Measurements from ENCODE around the gene ADARB2. TPM values are rescaled to one million over a fixed set of nuclear protein-coding genes. Genes with fewer than 3 reads are reported as not detected.

ADARB2 gene
- total and polyA plus RNA-seq, 2 donors (not counting 1 experiment from before 2014, with no cell fraction given), result not detected

DNA sequence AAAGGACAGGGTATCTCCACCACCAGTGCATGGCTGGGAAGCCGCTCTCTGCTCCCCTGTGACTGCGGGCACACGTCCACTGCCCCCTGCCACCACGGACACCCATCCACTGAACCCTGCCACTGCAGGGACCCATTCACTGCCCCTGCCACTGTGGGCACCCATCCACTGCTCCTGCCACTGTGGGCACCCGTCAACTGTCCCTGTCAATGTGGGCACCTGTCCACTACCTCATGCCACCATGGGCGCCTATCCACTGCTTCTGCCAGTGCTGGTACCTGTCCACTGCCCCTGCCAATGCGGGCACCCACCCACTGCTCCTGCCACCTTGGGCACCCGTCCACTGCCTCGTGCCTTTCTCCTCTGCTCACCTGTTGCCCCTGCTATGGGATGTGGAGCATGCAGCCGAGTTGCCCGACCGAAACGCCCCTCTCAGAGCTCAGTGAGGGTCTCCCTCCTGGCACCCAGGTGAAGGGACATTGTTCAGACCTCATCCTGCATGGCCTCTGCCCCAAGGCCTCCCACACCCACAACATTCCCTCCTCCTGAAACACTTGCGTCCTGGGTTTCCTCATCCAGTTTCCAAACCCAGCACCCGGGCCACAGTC lies 207.4 kb downstream of the ADARB2 start:
- H3K9me3 ChIP-seq (ENCODE audit: control insufficient read depth, insufficient read depth, low read depth, low read length), result peaks cover 2% of the 10 kb centered on the region
- TF ChIP-seq EZH2 (IDR thresholded peaks at IDR 0.05; ENCODE audit: low read length, missing control alignments), result no peak
- TF ChIP-seq, protein P1, sequence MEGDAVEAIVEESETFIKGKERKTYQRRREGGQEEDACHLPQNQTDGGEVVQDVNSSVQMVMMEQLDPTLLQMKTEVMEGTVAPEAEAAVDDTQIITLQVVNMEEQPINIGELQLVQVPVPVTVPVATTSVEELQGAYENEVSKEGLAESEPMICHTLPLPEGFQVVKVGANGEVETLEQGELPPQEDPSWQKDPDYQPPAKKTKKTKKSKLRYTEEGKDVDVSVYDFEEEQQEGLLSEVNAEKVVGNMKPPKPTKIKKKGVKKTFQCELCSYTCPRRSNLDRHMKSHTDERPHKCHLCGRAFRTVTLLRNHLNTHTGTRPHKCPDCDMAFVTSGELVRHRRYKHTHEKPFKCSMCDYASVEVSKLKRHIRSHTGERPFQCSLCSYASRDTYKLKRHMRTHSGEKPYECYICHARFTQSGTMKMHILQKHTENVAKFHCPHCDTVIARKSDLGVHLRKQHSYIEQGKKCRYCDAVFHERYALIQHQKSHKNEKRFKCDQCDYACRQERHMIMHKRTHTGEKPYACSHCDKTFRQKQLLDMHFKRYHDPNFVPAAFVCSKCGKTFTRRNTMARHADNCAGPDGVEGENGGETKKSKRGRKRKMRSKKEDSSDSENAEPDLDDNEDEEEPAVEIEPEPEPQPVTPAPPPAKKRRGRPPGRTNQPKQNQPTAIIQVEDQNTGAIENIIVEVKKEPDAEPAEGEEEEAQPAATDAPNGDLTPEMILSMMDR (conservative IDR thresholded peaks at IDR 0.05 in 1 of 2, IDR thresholded peaks at IDR 0.05 in 1 of 2; ENCODE audit: low read depth in 1 of 2, low read length in 2 of 2), result no peak

DNA sequence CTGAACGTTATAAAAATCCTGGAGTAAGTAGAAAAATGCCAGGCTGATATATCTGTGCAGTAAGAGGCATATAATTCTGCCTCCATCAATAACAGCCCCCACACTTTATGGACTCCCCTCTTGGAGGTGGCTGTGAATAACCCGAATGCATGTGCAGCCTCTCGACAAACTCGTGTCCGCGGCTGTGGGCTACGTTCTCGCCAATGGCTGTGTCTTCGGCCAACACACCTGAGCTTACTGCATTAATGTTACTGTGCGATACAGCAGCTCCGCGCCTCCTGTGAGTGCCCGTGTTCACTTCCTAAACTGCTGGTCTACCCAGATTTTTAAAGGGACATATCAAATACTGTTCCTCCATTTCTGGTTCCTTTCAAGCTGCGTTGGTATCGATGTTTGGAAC lies 209.4 kb downstream of the ADARB2 start:
- no peaks in the 10 kb centered on the region for H3K79me2 ChIP-seq (ENCODE audit: control insufficient read depth, insufficient read depth, low read length)
- no peaks in the 10 kb centered on the region for H4K20me1 ChIP-seq (ENCODE audit: control insufficient read depth, extremely low read depth, insufficient read depth, low read length)
- no peaks in the 10 kb centered on the region for H3K27me3 ChIP-seq (ENCODE audit: control insufficient read depth, insufficient read depth, low read length)
- peaks cover 2% of the 10 kb centered on the region for H3K9me3 ChIP-seq (ENCODE audit: control insufficient read depth, insufficient read depth, low read depth, low read length)
- no peak overlapping the region for H3K27ac ChIP-seq (ENCODE audit: insufficient read depth, low read length)
- no peak for TF ChIP-seq EZH2 (IDR thresholded peaks at IDR 0.05; ENCODE audit: low read length, missing control alignments)
- TF ChIP-seq, protein P1 (conservative IDR thresholded peaks at IDR 0.05 in 1 of 2, IDR thresholded peaks at IDR 0.05 in 1 of 2; ENCODE audit: low read depth in 1 of 2, low read length in 2 of 2), result no peak
- no peaks in the 10 kb centered on the region for H3K36me3 ChIP-seq (ENCODE audit: control insufficient read depth, insufficient read depth, low read length)
- H3K4me3 ChIP-seq (replicated peaks in 1 of 4; ENCODE audit: control extremely low read depth in 1 of 4, insufficient read depth in 1 of 4, low read depth in 3 of 4, low read length in 4 of 4), result no peak overlapping the region
- no peak overlapping the region for H3K9ac ChIP-seq (ENCODE audit: insufficient read depth, low read length)
- no peaks in the 10 kb centered on the region for H3K4me1 ChIP-seq (ENCODE audit: control insufficient read depth, extremely low read depth, insufficient read depth, low read length)
- no peak overlapping the region for H3K4me2 ChIP-seq (ENCODE audit: extremely low read depth, insufficient read depth, low read length)
- no peak overlapping the region for H2AFZ ChIP-seq (ENCODE audit: low read length)
- DNase-seq (ENCODE audit: low read depth in 2 of 2), result no peak

More for the DNA sequence above, 207.4 kb downstream of the ADARB2 start:
- Histone ChIP-seq H4K20me1 (ENCODE audit: control insufficient read depth, extremely low read depth, insufficient read depth, low read length) (no peaks in the 10 kb centered on the region), H3K27me3 (ENCODE audit: control insufficient read depth, insufficient read depth, low read length) (no peaks in the 10 kb centered on the region), H3K79me2 (ENCODE audit: control insufficient read depth, insufficient read depth, low read length) (no peaks in the 10 kb centered on the region), H3K4me2 (ENCODE audit: extremely low read depth, insufficient read depth, low read length) (no peak overlapping the region), H3K4me1 (ENCODE audit: control insufficient read depth, extremely low read depth, insufficient read depth, low read length) (no peaks in the 10 kb centered on the region), H3K27ac (ENCODE audit: insufficient read depth, low read length) (no peak overlapping the region), H3K9ac (ENCODE audit: insufficient read depth, low read length) (no peak overlapping the region), H2AFZ (ENCODE audit: low read length) (no peak overlapping the region), H3K4me3 (replicated peaks in 1 of 4; ENCODE audit: control extremely low read depth in 1 of 4, insufficient read depth in 1 of 4, low read depth in 3 of 4, low read length in 4 of 4) (no peak overlapping the region), H3K36me3 (ENCODE audit: control insufficient read depth, insufficient read depth, low read length) (no peaks in the 10 kb centered on the region)
- DNase-seq (ENCODE audit: low read depth in 2 of 2), result no peak

DNA sequence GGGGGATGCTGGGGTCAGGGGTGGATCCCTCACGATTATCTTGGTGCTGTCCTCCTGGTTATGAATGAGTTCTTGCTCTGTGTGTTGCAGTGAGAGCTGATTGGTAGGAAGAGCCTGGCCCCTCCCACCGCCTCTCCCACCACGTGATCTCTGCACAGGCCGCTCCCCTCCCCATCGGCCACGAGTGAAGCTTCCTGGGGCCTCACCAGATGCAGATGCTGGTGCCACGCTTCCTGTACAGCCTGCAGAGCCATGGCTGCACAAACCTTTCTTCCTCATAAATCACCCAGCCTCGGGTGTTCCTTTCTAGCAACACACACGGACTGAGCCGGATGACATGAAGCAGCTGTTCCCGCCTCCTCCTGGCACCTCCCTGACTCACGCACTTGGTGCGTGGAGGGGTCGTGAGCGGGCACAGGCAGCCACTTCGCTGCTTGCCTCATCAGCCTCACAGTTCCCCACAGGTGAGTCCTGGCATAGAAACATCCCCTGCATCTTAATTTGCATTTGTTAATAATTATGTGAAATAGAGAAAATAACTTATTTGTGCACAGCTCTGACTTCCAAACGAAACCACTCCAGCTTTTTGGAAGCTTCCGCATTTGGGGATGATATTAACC lies 210.8 kb downstream of the ADARB2 start:
- no peak overlapping the region for H3K4me2 ChIP-seq (ENCODE audit: extremely low read depth, insufficient read depth, low read length)
- no peak overlapping the region for H3K9ac ChIP-seq (ENCODE audit: insufficient read depth, low read length)
- no peaks in the 10 kb centered on the region for H3K79me2 ChIP-seq (ENCODE audit: control insufficient read depth, insufficient read depth, low read length)
- no peaks in the 10 kb centered on the region for H3K4me1 ChIP-seq (ENCODE audit: control insufficient read depth, extremely low read depth, insufficient read depth, low read length)
- DNase-seq (ENCODE audit: low read depth in 2 of 2), result no peak
- TF ChIP-seq, protein P1 (conservative IDR thresholded peaks at IDR 0.05 in 1 of 2, IDR thresholded peaks at IDR 0.05 in 1 of 2; ENCODE audit: low read depth in 1 of 2, low read length in 2 of 2), result no peak
- TF ChIP-seq EZH2 (IDR thresholded peaks at IDR 0.05; ENCODE audit: low read length, missing control alignments), result no peak
- H2AFZ ChIP-seq (ENCODE audit: low read length), result no peak overlapping the region
- no peaks in the 10 kb centered on the region for H3K36me3 ChIP-seq (ENCODE audit: control insufficient read depth, insufficient read depth, low read length)
- peaks cover 2% of the 10 kb centered on the region for H3K9me3 ChIP-seq (ENCODE audit: control insufficient read depth, insufficient read depth, low read depth, low read length)
- no peak overlapping the region for H3K4me3 ChIP-seq (replicated peaks in 1 of 4; ENCODE audit: control extremely low read depth in 1 of 4, insufficient read depth in 1 of 4, low read depth in 3 of 4, low read length in 4 of 4)
- H3K27ac ChIP-seq (ENCODE audit: insufficient read depth, low read length), result no peak overlapping the region
- H4K20me1 ChIP-seq (ENCODE audit: control insufficient read depth, extremely low read depth, insufficient read depth, low read length), result no peaks in the 10 kb centered on the region
- H3K27me3 ChIP-seq (ENCODE audit: control insufficient read depth, insufficient read depth, low read length), result no peaks in the 10 kb centered on the region
